IPS DF 4.7 (cell line): ENCODE measurements around the gene GABRB1.

Experiments used
- DNase-seq: peaks from one replicate; pipeline ENCODE4 v3.0.0-alpha.2; 2013; ENCODE audit warnings: low spot score; ENCODE audit errors: extremely low read depth

The GABRB1 gene

GRCh38 chr4:47466056-47466785 lies 434.9 kb downstream of the GABRB1 start:
- DNase-seq: no peak

DNA sequence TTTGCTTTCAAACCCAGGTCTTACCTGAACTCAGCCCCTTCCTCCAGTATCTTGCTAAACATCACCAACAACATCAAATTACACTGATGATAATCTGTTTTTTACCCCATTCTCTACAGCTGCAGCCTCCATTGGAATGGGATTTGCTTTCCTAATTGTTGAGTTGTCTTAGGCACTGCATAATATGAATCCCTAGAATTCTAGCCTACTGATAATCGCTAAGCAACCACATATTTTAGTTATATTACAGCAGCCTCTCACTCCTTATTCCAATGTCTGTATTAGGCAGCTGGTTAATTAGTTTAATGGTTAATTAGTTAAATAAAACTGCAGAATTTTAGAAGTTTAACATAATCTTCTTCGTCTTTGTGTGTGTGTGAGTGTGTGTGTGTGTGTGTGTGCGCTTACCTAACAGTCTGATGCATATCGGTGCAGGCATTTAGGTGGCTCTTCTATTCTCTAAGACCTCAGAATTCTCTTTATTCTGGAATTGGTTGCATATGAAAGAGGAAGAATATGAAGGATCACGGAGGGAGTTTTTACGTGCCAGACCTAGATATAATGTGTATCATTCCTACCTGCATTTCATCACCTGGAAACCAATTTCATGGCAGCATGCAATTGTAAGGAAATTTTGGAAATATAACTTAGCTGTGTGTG lies 437.5 kb downstream of the GABRB1 start:
- DNase-seq: no peak

DNA sequence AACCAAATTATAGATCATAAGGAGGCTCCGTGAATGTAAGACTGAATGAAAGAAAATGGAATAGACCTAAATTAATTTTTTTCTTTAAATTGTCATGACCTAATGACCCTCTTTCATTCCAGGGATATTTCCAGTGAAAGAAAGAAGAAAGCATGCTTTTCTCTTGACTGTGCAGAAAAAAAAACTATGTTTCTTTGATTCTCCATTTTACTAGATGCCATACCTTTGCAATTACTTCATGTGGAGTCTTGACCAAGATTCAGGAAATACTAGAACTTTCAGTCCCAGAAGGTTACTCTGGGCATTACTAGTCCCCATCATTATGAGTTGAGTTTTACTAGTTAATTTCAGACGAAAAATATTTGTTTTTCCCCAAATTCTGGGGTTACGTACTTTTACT lies 438.6 kb downstream of the GABRB1 start:
- no peak for DNase-seq

GRCh38 chr4:47471064-47471463 lies 439.7 kb downstream of the GABRB1 start:
- no peak for DNase-seq

GRCh38 chr4:47471591-47471990 lies 440.2 kb downstream of the GABRB1 start:
- DNase-seq: no peak

DNA sequence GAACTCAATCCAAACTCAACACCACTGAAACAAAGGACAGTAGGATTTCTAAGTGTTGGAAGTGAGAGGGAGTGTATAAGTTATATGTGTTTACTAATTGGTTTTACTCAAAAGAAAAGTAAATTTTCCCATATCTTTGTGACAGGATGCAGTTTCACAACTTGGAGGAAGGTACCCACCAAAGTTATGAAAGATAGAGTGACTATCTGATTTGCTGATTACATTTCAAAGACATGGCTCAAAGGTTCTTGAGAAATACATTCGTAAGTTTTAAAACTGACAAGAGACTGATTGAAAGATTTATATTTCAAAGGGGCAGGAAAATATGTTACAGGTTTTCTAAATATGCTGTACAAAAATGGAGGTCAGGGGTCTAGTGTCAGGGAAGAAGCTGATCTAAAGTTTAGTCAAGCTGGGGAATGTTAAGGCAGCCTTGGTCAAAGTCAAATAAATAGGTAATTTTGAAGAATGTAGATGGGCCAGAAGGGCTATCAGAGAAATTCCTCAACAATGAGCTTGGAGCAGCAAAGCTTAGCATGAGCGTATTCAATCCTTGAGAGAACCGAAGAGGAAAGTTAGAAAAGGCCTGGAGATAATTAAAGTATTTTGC lies 441.9 kb downstream of the GABRB1 start:
- no peak for DNase-seq

GRCh38 chr4:47474799-47475198 lies 443.4 kb downstream of the GABRB1 start:
- no peak for DNase-seq

GRCh38 chr4:47475411-47475810 lies 444.0 kb downstream of the GABRB1 start:
- DNase-seq: no peak
